ENCODE results near the gene PILRB. TPM values are rescaled to one million over a fixed set of nuclear protein-coding genes. Genes with fewer than 3 reads are reported as not detected.
A peak's percentile ranks its signal among the peaks of the same experiment; 100 is the strongest.

PILRB gene
- total RNA-seq, 1 experiment from 2014 or later: 73.2 TPM

GRCh38 chr7:100400041-100400440, 42.1 kb downstream of the PILRB start:
- no peaks in the 10 kb centered on the region for H3K9me3 ChIP-seq (ENCODE audit: control insufficient read depth, insufficient read depth, low read depth, low read length)
- ChIA-PET CTCF (no interaction called here), POLR2A (no interaction called here)
- no peaks in the 10 kb centered on the region for H3K36me3 ChIP-seq (ENCODE audit: control insufficient read depth, insufficient read depth, low read length)
- no peaks in the 10 kb centered on the region for H3K4me1 ChIP-seq (ENCODE audit: control insufficient read depth, insufficient read depth, low read length)
- DNase-seq (ENCODE audit: low read depth, low spot score): no peak
- no peaks in the 10 kb centered on the region for H3K27me3 ChIP-seq (ENCODE audit: control insufficient read depth, insufficient read depth, low read length)
- no peak for ATAC-seq
- intact Hi-C loops (cut with micrococcal nuclease; ENCODE audit: unreplicated experiment): no loop called here
- in situ Hi-C loops (cut with HindIII; ENCODE audit: low pct_unique_long_range_greater_than_20kb, low sequenced_read_pairs): no loop called here
- no TSS peak for BruUV-seq (replicated peaks)
- no peak for TF ChIP-seq SIN3A (IDR thresholded peaks at IDR 0.05; ENCODE audit: borderline replicate concordance, insufficient read depth, low read depth, low read length)
- no peak for TF ChIP-seq POLR2AphosphoS5 (IDR thresholded peaks at IDR 0.05; ENCODE audit: low read depth, low read length)
- TF ChIP-seq TCF7L2 (IDR thresholded peaks at IDR 0.05; ENCODE audit: low read depth, low read length): no peak
- no peak for TF ChIP-seq CTCF (IDR thresholded peaks at IDR 0.05)
- no peak for TF ChIP-seq REST (IDR thresholded peaks at IDR 0.05; ENCODE audit: insufficient read depth in 1 of 2, low read depth in 2 of 2, low read length in 1 of 2)
- H3K27ac ChIP-seq (ENCODE audit: low read length): no peak overlapping the region
- H3K4me3 ChIP-seq (ENCODE audit: low read depth in 2 of 2, low read length in 2 of 2): no peak overlapping the region

GRCh38 chr7:100400656-100401055, 42.7 kb downstream of the PILRB start:
- CTCF ChIA-PET: no interaction called here
- H3K9me3 ChIP-seq (ENCODE audit: control insufficient read depth, insufficient read depth, low read depth, low read length): no peaks in the 10 kb centered on the region
- H3K36me3 ChIP-seq (ENCODE audit: control insufficient read depth, insufficient read depth, low read length): no peaks in the 10 kb centered on the region
- TF ChIP-seq CTCF (IDR thresholded peaks at IDR 0.05): peak; percentile 40; the same call in 1 of the 2 replicates
- TF ChIP-seq POLR2AphosphoS5 (IDR thresholded peaks at IDR 0.05; ENCODE audit: low read depth, low read length): no peak
- POLR2A ChIA-PET: no interaction called here
- intact Hi-C loops (cut with micrococcal nuclease; ENCODE audit: unreplicated experiment): no loop called here
- H3K4me1 ChIP-seq (ENCODE audit: control insufficient read depth, insufficient read depth, low read length): no peaks in the 10 kb centered on the region
- BruUV-seq (replicated peaks): no TSS peak
- no peak overlapping the region for H3K27ac ChIP-seq (ENCODE audit: low read length)
- ATAC-seq (peak; percentile 69; the same call in 1 of the 2 replicates), DNase-seq (ENCODE audit: low read depth, low spot score) (no peak)
- H3K27me3 ChIP-seq (ENCODE audit: control insufficient read depth, insufficient read depth, low read length): no peaks in the 10 kb centered on the region
- in situ Hi-C loops (cut with HindIII; ENCODE audit: low pct_unique_long_range_greater_than_20kb, low sequenced_read_pairs): no loop called here
- H3K4me3 ChIP-seq (ENCODE audit: low read depth in 2 of 2, low read length in 2 of 2): no peak overlapping the region
